Central memory CD8-positive, alpha-beta T cell (primary cell): Measurements from ENCODE around the gene SPEF2.

Experiments used
- ATAC-seq: fragments of 150-1000 bp; cut with Tn5 transposase; replicated peaks from 2 replicates; pipeline ENCODE4 v1.10.0; 2022; ENCODE audit warnings: mild to moderate bottlenecking, moderate FRiP score, moderate number of reproducible peaks; ENCODE audit not compliant: poor library complexity, severe bottlenecking; ENCODE audit errors: extremely low read depth
- DNase-seq, 2 donors: peaks; one replicate each; pipeline ENCODE4 v3.0.0; 2021; ENCODE audit warnings: low spot score in 2 of 2
- H3K27ac Mint-ChIP-seq: one replicate; pipeline ENCODE4 v1.8.0; 2022; ENCODE audit warnings: low read depth, mild to moderate bottlenecking, moderate library complexity, mixed read lengths
- H3K27me3 Mint-ChIP-seq: one replicate; pipeline ENCODE4 v1.8.0; 2022; ENCODE audit warnings: mixed read lengths
- H3K36me3 Mint-ChIP-seq: one replicate; pipeline ENCODE4 v1.8.0; 2022; ENCODE audit warnings: mild to moderate bottlenecking, moderate library complexity, mixed read lengths; ENCODE audit not compliant: insufficient read depth
- H3K4me1 Mint-ChIP-seq: one replicate; pipeline ENCODE4 v1.8.0; 2022; ENCODE audit warnings: mixed read lengths
- H3K4me3 Mint-ChIP-seq: one replicate; pipeline ENCODE4 v1.8.0; 2022; ENCODE audit warnings: mild to moderate bottlenecking, moderate library complexity, mixed read lengths
- H3K9me3 Mint-ChIP-seq: one replicate; pipeline ENCODE4 v1.8.0; 2022; ENCODE audit warnings: mixed read lengths

SPEF2 gene

GRCh38 chr5:35857606-35858205, 240.0 kb downstream of the SPEF2 start:
- DNase-seq (no peak), ATAC-seq (no peak)
- H3K27me3 Mint-ChIP-seq, result no peaks in the 10 kb centered on the region
- H3K9me3 Mint-ChIP-seq, result no peaks in the 10 kb centered on the region
- peak overlapping the region; percentile 99 for H3K27ac Mint-ChIP-seq
- peaks cover 83% of the 10 kb centered on the region for H3K36me3 Mint-ChIP-seq
- peak overlapping the region; percentile 77 for H3K4me3 Mint-ChIP-seq
- H3K4me1 Mint-ChIP-seq, result peaks cover 70% of the 10 kb centered on the region

GRCh38 chr5:35859101-35859661, 241.5 kb downstream of the SPEF2 start:
- H3K4me1 Mint-ChIP-seq, result peaks cover 70% of the 10 kb centered on the region
- H3K27me3 Mint-ChIP-seq, result no peaks in the 10 kb centered on the region
- peak in 1 of 2 donors; percentile 37 for DNase-seq
- peak; percentile 31 for ATAC-seq
- H3K27ac Mint-ChIP-seq, result peak overlapping the region; percentile 99
- peaks cover 86% of the 10 kb centered on the region for H3K36me3 Mint-ChIP-seq
- peak overlapping the region; percentile 77 for H3K4me3 Mint-ChIP-seq
- H3K9me3 Mint-ChIP-seq, result no peaks in the 10 kb centered on the region

DNA sequence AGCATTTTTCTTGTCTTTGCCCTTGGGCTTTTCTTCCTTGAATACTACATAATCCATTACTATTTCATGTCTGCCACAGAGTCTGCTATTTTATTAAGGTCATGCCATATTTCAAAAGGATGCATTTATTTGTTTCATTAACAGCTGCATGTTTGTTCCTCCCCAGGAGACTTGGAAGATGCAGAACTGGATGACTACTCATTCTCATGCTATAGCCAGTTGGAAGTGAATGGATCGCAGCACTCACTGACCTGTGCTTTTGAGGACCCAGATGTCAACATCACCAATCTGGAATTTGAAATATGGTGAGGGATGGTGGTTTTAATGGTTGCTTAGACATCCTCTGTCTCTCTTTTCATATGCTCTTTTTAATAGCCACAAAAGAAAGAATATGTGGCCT, 243.0 kb downstream of the SPEF2 start:
- ATAC-seq (no peak), DNase-seq (no peak)
- peak overlapping the region; percentile 77 for H3K4me3 Mint-ChIP-seq
- H3K27ac Mint-ChIP-seq, result peak overlapping the region; percentile 99
- H3K27me3 Mint-ChIP-seq, result no peaks in the 10 kb centered on the region
- peaks cover 69% of the 10 kb centered on the region for H3K4me1 Mint-ChIP-seq
- H3K9me3 Mint-ChIP-seq, result no peaks in the 10 kb centered on the region
- H3K36me3 Mint-ChIP-seq, result peaks cover 88% of the 10 kb centered on the region

- Mint-ChIP-seq H3K4me3 (peak overlapping the region; percentile 77), H3K27me3 (no peaks in the 10 kb centered on the region), H3K36me3 (peaks cover 90% of the 10 kb centered on the region), H3K9me3 (no peaks in the 10 kb centered on the region), H3K27ac (peak overlapping the region; percentile 99), H3K4me1 (peaks cover 74% of the 10 kb centered on the region)
- no peak for ATAC-seq
- DNase-seq, result no peak
Measured at GRCh38 chr5:35861718-35862117, 244.1 kb downstream of the SPEF2 start.

DNA sequence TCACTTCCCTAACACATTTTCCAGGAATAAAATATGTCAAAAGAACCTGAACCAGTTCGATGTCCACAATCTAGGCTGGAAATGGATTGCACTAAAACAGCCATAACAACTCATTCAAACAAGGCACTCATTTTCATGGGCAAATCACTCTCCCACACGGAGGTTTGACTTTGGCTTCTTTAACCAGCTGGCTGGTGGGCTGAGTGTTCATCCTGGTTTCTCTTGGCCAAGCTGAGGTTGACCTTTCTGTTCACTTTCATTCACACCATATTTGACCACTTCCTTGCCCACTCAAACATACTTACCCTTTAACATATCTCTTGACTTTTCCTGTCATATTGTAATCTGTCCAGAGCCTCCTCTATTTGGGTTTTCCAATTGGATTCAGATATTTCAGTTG, 244.5 kb downstream of the SPEF2 start:
- Mint-ChIP-seq H3K4me1 (peaks cover 77% of the 10 kb centered on the region), H3K4me3 (peak overlapping the region; percentile 77)
- no peak for ATAC-seq

GRCh38 chr5:35863159-35863558, 245.5 kb downstream of the SPEF2 start:
- Mint-ChIP-seq H3K4me1 (peaks cover 88% of the 10 kb centered on the region), H3K36me3 (peaks cover 92% of the 10 kb centered on the region), H3K27me3 (no peaks in the 10 kb centered on the region), H3K9me3 (no peaks in the 10 kb centered on the region), H3K4me3 (peak overlapping the region; percentile 77), H3K27ac (peak overlapping the region; percentile 99)
- DNase-seq (no peak), ATAC-seq (no peak)

More for the DNA sequence above, 244.5 kb downstream of the SPEF2 start:
- Mint-ChIP-seq H3K9me3 (no peaks in the 10 kb centered on the region), H3K36me3 (peaks cover 90% of the 10 kb centered on the region), H3K27ac (peak overlapping the region; percentile 99), H3K27me3 (no peaks in the 10 kb centered on the region)
- DNase-seq, result no peak
